ENCODE data around the gene HES6. TPM values are rescaled to one million over a fixed set of nuclear protein-coding genes. Genes with fewer than 3 reads are reported as not detected.

HES6 gene
- polyA plus RNA-seq (2012; ENCODE audit: low read depth, missing spikeins): 0.56 TPM

DNA sequence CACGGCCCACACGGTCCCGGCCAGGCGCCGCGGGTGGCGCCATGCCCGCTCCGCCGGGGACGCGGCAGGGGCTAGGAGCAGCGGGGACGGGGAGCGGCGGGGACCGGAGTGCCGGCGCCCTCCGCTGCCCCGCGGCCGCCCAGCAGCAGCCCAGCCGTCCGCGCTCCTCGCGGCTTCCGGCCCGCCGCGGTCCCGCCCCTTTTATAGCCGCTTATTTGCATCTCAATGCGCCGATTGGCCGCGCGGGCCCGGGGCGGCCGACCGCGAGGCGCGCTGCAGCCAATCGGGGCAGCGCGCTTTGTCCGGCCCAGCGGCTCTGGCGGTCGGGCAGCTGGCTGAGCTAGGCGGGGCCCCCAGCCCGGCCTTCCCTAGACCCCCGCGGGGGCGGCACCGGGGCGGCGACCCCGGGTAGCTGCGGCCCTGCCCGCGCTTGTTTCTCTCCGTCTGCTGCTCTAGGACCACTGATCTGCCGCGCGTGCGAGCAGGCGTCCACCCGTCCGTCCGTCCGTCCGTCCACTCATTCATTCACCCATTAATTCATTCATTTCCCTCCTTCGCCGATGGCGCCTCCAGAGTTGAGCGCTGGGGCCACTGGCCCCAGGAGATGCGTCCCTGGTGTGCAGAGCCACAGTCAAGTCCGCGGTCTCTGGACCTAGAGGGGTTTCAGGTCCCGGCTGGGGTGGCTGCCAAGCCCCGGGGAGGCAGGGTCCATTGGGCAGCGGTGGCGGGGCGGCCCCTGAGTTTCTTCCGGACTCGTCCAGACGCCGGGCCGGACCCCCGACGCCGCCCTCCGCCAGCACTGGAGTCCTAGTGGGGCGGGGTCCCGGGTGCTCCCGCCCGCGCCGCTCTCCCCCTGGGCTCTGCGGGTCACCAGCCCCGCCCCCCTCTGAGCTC lies at the start of gene HES6:
TSS of gene HES6 (minus strand) at position 176 of the 894 bp plus-strand sequence. CDS start at position 43, 133 bp downstream.
- TF ChIP-seq POLR2A (IDR thresholded peaks at IDR 0.05; ENCODE audit: low read depth, low read length) (no peak), SPI1 (IDR thresholded peaks at IDR 0.05; ENCODE audit: low read depth, low read length) (no peak), TAF1 (IDR thresholded peaks at IDR 0.05; ENCODE audit: low read depth, low read length) (no peak), POU2F2 (IDR thresholded peaks at IDR 0.05; ENCODE audit: low read depth, low read length) (peak; percentile 63; the same call in 1 of the 2 replicates)
- FAIRE-seq (peak; percentile 91), DNase-seq (ENCODE audit: insufficient read length, low spot score) (peak; percentile 96)

GRCh38 chr2:238289574-238289973 lies 49.7 kb upstream of the HES6 start:
- TF ChIP-seq PAX5 (IDR thresholded peaks at IDR 0.05; ENCODE audit: insufficient read depth, low read length, severe bottlenecking): no peak
- TF ChIP-seq TAF1 (IDR thresholded peaks at IDR 0.05; ENCODE audit: low read depth, low read length): no peak
- no peak for TF ChIP-seq POU2F2 (IDR thresholded peaks at IDR 0.05; ENCODE audit: low read depth, low read length)
- FAIRE-seq: no peak
- DNase-seq (ENCODE audit: insufficient read length, low spot score): no peak

- TF ChIP-seq TAF1 (IDR thresholded peaks at IDR 0.05; ENCODE audit: low read depth, low read length) (peak; percentile 51; the same call in 1 of the 2 replicates), POU2F2 (IDR thresholded peaks at IDR 0.05; ENCODE audit: low read depth, low read length) (peak; percentile 98), POLR2AphosphoS5 (IDR thresholded peaks at IDR 0.05; ENCODE audit: low read depth, low read length) (peak; percentile 51; the same call in 1 of the 2 replicates), SPI1 (IDR thresholded peaks at IDR 0.05; ENCODE audit: low read depth, low read length) (no peak), POLR2A (IDR thresholded peaks at IDR 0.05; ENCODE audit: low read depth, low read length) (peak; percentile 58; the same call in 1 of the 2 replicates), PAX5 (IDR thresholded peaks at IDR 0.05; ENCODE audit: insufficient read depth, low read length, severe bottlenecking) (no peak)
- DNase-seq (ENCODE audit: insufficient read length, low spot score) (peak; percentile 93), FAIRE-seq (peak; percentile 99)
Observed at GRCh38 chr2:238288650-238289573, 49.1 kb upstream of the HES6 start.

DNA sequence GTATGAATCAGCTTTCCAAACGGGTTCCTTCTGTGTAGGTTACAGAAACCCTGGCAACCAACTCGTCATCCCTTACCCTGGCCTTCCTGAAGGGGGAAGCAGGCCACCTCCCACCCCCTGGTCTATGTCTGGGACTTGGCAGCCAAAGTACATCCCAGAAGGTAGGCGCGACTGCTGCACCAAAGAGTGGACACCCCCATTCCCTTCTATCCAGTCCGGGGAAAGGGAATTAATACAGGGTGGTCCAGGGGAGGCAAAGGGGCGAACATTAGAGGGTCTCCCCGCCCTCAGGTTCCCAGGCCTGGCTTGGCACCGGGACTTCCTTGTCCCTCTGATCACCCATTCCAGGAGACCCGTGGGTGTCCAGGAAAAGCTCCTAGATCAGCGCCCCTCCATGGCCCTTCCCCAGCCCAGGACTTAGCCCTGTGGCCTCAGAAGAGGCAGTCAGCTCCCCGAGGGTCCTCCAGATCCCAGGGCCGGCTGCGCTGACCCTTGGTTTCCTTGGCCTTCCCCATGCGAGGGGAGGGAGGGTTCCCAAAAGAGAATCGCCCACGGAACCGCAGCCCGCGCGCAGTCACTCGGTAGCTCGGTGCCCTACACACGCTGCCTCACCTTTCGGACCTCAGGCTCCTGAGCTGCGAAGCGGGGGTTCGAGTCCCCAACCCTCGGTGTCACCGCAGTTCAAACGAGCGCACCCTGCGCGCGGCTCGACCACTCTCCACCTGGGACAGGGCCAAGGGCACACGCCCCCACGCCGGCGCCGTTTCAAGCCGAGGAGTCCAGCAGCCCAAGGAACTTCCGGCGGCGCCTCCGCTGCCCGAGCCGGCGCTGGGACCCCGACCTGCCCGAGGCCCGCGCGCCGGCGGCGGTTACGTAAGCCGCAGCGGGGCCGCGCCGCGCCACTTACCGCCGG lies 48.2 kb upstream of the HES6 start, which contains the start of gene PER2:
TSS of gene PER2 (minus strand) at position 874 of the 913 bp plus-strand sequence. CDS start 10,674 bp downstream, outside the sequence.
- FAIRE-seq: no peak
- TF ChIP-seq POU2F2 (IDR thresholded peaks at IDR 0.05; ENCODE audit: low read depth, low read length) (0 out of 2 replicates have a peak, but pooled peaks have one; percentile 36), POLR2AphosphoS5 (IDR thresholded peaks at IDR 0.05; ENCODE audit: low read depth, low read length) (no peak), SPI1 (IDR thresholded peaks at IDR 0.05; ENCODE audit: low read depth, low read length) (no peak), POLR2A (IDR thresholded peaks at IDR 0.05; ENCODE audit: low read depth, low read length) (no peak), TAF1 (IDR thresholded peaks at IDR 0.05; ENCODE audit: low read depth, low read length) (0 out of 2 replicates have a peak, but pooled peaks have one; percentile 7)
- DNase-seq (ENCODE audit: insufficient read length, low spot score): peak; percentile 59

- FAIRE-seq (no peak), DNase-seq (ENCODE audit: insufficient read length, low spot score) (no peak)
- TF ChIP-seq POLR2A (IDR thresholded peaks at IDR 0.05; ENCODE audit: low read depth, low read length) (no peak), SPI1 (IDR thresholded peaks at IDR 0.05; ENCODE audit: low read depth, low read length) (no peak), TAF1 (IDR thresholded peaks at IDR 0.05; ENCODE audit: low read depth, low read length) (no peak), PAX5 (IDR thresholded peaks at IDR 0.05; ENCODE audit: insufficient read depth, low read length, severe bottlenecking) (no peak), POU2F2 (IDR thresholded peaks at IDR 0.05; ENCODE audit: low read depth, low read length) (no peak), POLR2AphosphoS5 (IDR thresholded peaks at IDR 0.05; ENCODE audit: low read depth, low read length) (no peak)
Observed at GRCh38 chr2:238286987-238287736, 47.3 kb upstream of the HES6 start.

DNA sequence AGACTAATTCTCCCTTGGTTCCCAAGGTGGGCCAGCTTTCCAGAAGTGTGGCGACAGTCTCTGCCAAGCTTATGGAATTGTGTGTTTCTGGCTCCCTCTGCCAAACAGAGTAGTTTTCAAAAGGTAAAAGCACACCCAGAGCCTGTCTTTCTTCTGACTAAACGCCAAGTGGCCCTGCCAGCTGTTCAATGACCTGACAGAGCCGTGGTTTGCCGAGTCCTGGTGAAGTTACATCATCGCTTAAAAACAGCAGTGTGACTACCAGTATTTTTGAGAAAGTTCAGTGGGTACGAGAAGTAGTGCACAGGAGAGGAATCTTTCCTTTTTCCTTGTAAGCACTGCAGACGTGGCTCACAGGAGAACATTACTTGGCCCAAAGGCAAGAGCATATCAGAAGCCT lies 46.7 kb upstream of the HES6 start:
- TF ChIP-seq POLR2AphosphoS5 (IDR thresholded peaks at IDR 0.05; ENCODE audit: low read depth, low read length): no peak
- no peak for TF ChIP-seq POU2F2 (IDR thresholded peaks at IDR 0.05; ENCODE audit: low read depth, low read length)
- TF ChIP-seq TAF1 (IDR thresholded peaks at IDR 0.05; ENCODE audit: low read depth, low read length): no peak
- no peak for TF ChIP-seq PAX5 (IDR thresholded peaks at IDR 0.05; ENCODE audit: insufficient read depth, low read length, severe bottlenecking)
- no peak for TF ChIP-seq POLR2A (IDR thresholded peaks at IDR 0.05; ENCODE audit: low read depth, low read length)
- no peak for TF ChIP-seq SPI1 (IDR thresholded peaks at IDR 0.05; ENCODE audit: low read depth, low read length)
- DNase-seq (ENCODE audit: insufficient read length, low spot score) (no peak), FAIRE-seq (no peak)

- no peak for TF ChIP-seq POU2F2 (IDR thresholded peaks at IDR 0.05; ENCODE audit: low read depth, low read length)
- TF ChIP-seq PAX5 (IDR thresholded peaks at IDR 0.05; ENCODE audit: insufficient read depth, low read length, severe bottlenecking): no peak
- TF ChIP-seq POLR2A (IDR thresholded peaks at IDR 0.05; ENCODE audit: low read depth, low read length): no peak
- TF ChIP-seq TAF1 (IDR thresholded peaks at IDR 0.05; ENCODE audit: low read depth, low read length): no peak
- TF ChIP-seq POLR2AphosphoS5 (IDR thresholded peaks at IDR 0.05; ENCODE audit: low read depth, low read length): no peak
- TF ChIP-seq SPI1 (IDR thresholded peaks at IDR 0.05; ENCODE audit: low read depth, low read length): no peak
- FAIRE-seq: no peak
- no peak for DNase-seq (ENCODE audit: insufficient read length, low spot score)
Observed at GRCh38 chr2:238286095-238286494, 46.3 kb upstream of the HES6 start.
